ENCODE data around the gene TGM6.

Gene TGM6

GRCh38 chr20:2380601-2381000, at the start of gene TGM6:
Gene TGM6, plus strand, starts transcription at chr20:2380901. Its CDS starts 68 bp downstream, at chr20:2380969.
- no peak for DNase-seq

GRCh38 chr20:2331106-2331505, 49.6 kb upstream of the TGM6 start:
- DNase-seq = no peak

- DNase-seq = no peak
Measured at GRCh38 chr20:2331901-2332565, 48.7 kb upstream of the TGM6 start.

- no peak for DNase-seq
Measured at GRCh38 chr20:2332711-2333110, 48.0 kb upstream of the TGM6 start.

GRCh38 chr20:2333821-2334220, 46.9 kb upstream of the TGM6 start:
- no peak for DNase-seq

- no peak for DNase-seq
Measured at GRCh38 chr20:2335096-2335870, 45.4 kb upstream of the TGM6 start.

- no peak for DNase-seq
Measured at GRCh38 chr20:2336471-2336870, 44.2 kb upstream of the TGM6 start.

- DNase-seq = no peak
Measured at GRCh38 chr20:2337142-2337541, 43.6 kb upstream of the TGM6 start.

GRCh38 chr20:2338411-2339066, 42.2 kb upstream of the TGM6 start:
- DNase-seq = no peak

GRCh38 chr20:2340136-2340535, 40.6 kb upstream of the TGM6 start:
- DNase-seq = no peak

- no peak for DNase-seq
Measured at GRCh38 chr20:2340823-2341222, 39.9 kb upstream of the TGM6 start.

- no peak for DNase-seq
Measured at GRCh38 chr20:2341336-2341735, 39.4 kb upstream of the TGM6 start.

GRCh38 chr20:2342243-2342642, 38.5 kb upstream of the TGM6 start:
- no peak for DNase-seq

- no peak for DNase-seq
Measured at GRCh38 chr20:2346188-2346587, 34.5 kb upstream of the TGM6 start.

- no peak for DNase-seq
Measured at GRCh38 chr20:2348336-2348735, 32.4 kb upstream of the TGM6 start.

- no peak for DNase-seq
Measured at GRCh38 chr20:2349801-2350200, 30.9 kb upstream of the TGM6 start.

- no peak for DNase-seq
Measured at GRCh38 chr20:2350606-2351005, 30.1 kb upstream of the TGM6 start.

- no peak for DNase-seq
Measured at GRCh38 chr20:2353231-2353630, 27.5 kb upstream of the TGM6 start.

GRCh38 chr20:2357114-2357513, 23.6 kb upstream of the TGM6 start:
- DNase-seq = no peak

- no peak for DNase-seq
Measured at GRCh38 chr20:2358006-2358405, 22.7 kb upstream of the TGM6 start.

- DNase-seq = no peak
Measured at GRCh38 chr20:2361035-2361593, 19.6 kb upstream of the TGM6 start.

- no peak for DNase-seq
Measured at GRCh38 chr20:2363187-2363586, 17.5 kb upstream of the TGM6 start.

- no peak for DNase-seq
Measured at GRCh38 chr20:2363587-2363986, 17.1 kb upstream of the TGM6 start.

- no peak for DNase-seq
Measured at GRCh38 chr20:2364044-2364443, 16.7 kb upstream of the TGM6 start.

All from NCI-H1694 (cell line).